ENCODE results near the gene TIGD6.
A peak's percentile ranks its signal among the peaks of the same experiment; 100 is the strongest.

Gene TIGD6

DNA sequence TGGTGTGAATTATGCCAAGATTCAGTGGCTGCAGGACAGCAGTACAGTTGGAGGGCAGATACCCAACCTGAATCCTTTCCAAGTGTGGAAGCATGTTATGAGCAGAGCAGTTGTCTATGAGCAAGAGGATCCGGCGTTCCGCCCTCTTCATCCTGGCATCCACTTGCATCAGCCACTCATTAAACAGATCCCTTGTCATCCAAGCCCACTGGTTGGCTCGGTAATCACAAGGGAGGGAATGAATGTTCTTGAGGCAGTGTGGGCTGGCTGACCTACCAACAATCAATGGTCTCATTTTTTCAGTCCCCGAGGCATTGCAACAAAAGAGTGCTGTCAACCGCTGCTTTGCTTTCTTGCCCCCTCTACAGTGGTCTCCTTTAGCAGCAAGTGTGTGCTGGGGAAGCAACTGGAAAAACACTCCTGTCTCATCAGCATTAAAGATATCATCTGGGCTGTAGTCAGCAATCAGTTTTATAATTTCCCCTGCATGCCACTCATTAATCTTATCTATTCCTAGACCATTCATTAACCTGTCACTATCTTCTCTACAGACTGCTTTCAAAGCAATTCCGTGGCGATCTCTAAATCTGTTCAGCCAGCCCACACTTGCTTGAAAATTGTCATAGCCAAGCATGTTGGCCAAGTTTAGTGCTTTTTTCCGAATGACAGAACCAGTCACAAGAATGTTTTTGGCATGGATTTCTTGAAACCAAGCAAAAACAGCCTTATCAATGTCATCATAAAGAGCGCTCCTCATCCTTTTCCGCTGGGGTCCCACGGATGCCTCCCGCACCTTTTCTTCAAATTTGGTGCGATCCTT lies 4.9 kb downstream of the TIGD6 start:
- no peaks in the 10 kb centered on the region for H3K9me3 ChIP-seq (ENCODE audit: insufficient read depth, low read length)
- no peak overlapping the region for H3K4me3 ChIP-seq (ENCODE audit: insufficient read length, low read depth)
- TF ChIP-seq YY1 (IDR thresholded peaks at IDR 0.05; ENCODE audit: insufficient read depth, insufficient read length), result no peak
- TF ChIP-seq SUZ12 (IDR thresholded peaks at IDR 0.05; ENCODE audit: extremely low read depth, insufficient read depth, insufficient read length), result no peak
- TF ChIP-seq ZNF274 (IDR thresholded peaks at IDR 0.05; ENCODE audit: low read depth, low read length), result no peak
- peaks cover 2% of the 10 kb centered on the region for H3K4me1 ChIP-seq (ENCODE audit: insufficient read depth, insufficient read length)
- H3K27me3 ChIP-seq (ENCODE audit: insufficient read depth, insufficient read length), result no peaks in the 10 kb centered on the region
- H3K36me3 ChIP-seq (ENCODE audit: insufficient read depth, insufficient read length, low read length), result peaks cover 3% of the 10 kb centered on the region
- no peak for DNase-seq (ENCODE audit: low read depth, low spot score)
- H3K9ac ChIP-seq (ENCODE audit: insufficient read length, low read depth), result no peak overlapping the region

GRCh38 chr5:149993471-149993870 lies 7.0 kb downstream of the TIGD6 start:
- Histone ChIP-seq H3K36me3 (ENCODE audit: insufficient read depth, insufficient read length, low read length) (peaks cover 3% of the 10 kb centered on the region), H3K27me3 (ENCODE audit: insufficient read depth, insufficient read length) (no peaks in the 10 kb centered on the region), H3K9me3 (ENCODE audit: insufficient read depth, low read length) (no peaks in the 10 kb centered on the region), H3K4me3 (ENCODE audit: insufficient read length, low read depth) (no peak overlapping the region), H3K4me1 (ENCODE audit: insufficient read depth, insufficient read length) (no peaks in the 10 kb centered on the region), H3K9ac (ENCODE audit: insufficient read length, low read depth) (no peak overlapping the region)
- TF ChIP-seq SUZ12 (IDR thresholded peaks at IDR 0.05; ENCODE audit: extremely low read depth, insufficient read depth, insufficient read length) (no peak), ZNF274 (IDR thresholded peaks at IDR 0.05; ENCODE audit: low read depth, low read length) (no peak), YY1 (IDR thresholded peaks at IDR 0.05; ENCODE audit: insufficient read depth, insufficient read length) (no peak)
- DNase-seq (ENCODE audit: low read depth, low spot score), result no peak

- H3K36me3 ChIP-seq (ENCODE audit: insufficient read depth, insufficient read length, low read length), result peaks cover 3% of the 10 kb centered on the region
- no peaks in the 10 kb centered on the region for H3K4me1 ChIP-seq (ENCODE audit: insufficient read depth, insufficient read length)
- no peak overlapping the region for H3K4me3 ChIP-seq (ENCODE audit: insufficient read length, low read depth)
- no peaks in the 10 kb centered on the region for H3K27me3 ChIP-seq (ENCODE audit: insufficient read depth, insufficient read length)
- H3K9ac ChIP-seq (ENCODE audit: insufficient read length, low read depth), result no peak overlapping the region
- DNase-seq (ENCODE audit: low read depth, low spot score), result peak; percentile 60
- TF ChIP-seq ZNF274 (IDR thresholded peaks at IDR 0.05; ENCODE audit: low read depth, low read length) (no peak), YY1 (IDR thresholded peaks at IDR 0.05; ENCODE audit: insufficient read depth, insufficient read length) (no peak), SUZ12 (IDR thresholded peaks at IDR 0.05; ENCODE audit: extremely low read depth, insufficient read depth, insufficient read length) (no peak)
- H3K9me3 ChIP-seq (ENCODE audit: insufficient read depth, low read length), result no peaks in the 10 kb centered on the region
Observed at GRCh38 chr5:149990518-149991376, 9.7 kb downstream of the TIGD6 start.

- Histone ChIP-seq H3K4me3 (ENCODE audit: insufficient read length, low read depth) (no peak overlapping the region), H3K36me3 (ENCODE audit: insufficient read depth, insufficient read length, low read length) (no peaks in the 10 kb centered on the region)
- TF ChIP-seq ZNF274 (IDR thresholded peaks at IDR 0.05; ENCODE audit: low read depth, low read length) (no peak), SUZ12 (IDR thresholded peaks at IDR 0.05; ENCODE audit: extremely low read depth, insufficient read depth, insufficient read length) (no peak), YY1 (IDR thresholded peaks at IDR 0.05; ENCODE audit: insufficient read depth, insufficient read length) (no peak)
Observed at GRCh38 chr5:149988126-149988525, 12.3 kb downstream of the TIGD6 start.

GRCh38 chr5:149982505-149982904 lies 17.9 kb downstream of the TIGD6 start:
- Histone ChIP-seq H3K9me3 (ENCODE audit: insufficient read depth, low read length) (no peaks in the 10 kb centered on the region), H3K9ac (ENCODE audit: insufficient read length, low read depth) (no peak overlapping the region), H3K27me3 (ENCODE audit: insufficient read depth, insufficient read length) (no peaks in the 10 kb centered on the region), H3K4me3 (ENCODE audit: insufficient read length, low read depth) (no peak overlapping the region), H3K4me1 (ENCODE audit: insufficient read depth, insufficient read length) (no peaks in the 10 kb centered on the region), H3K36me3 (ENCODE audit: insufficient read depth, insufficient read length, low read length) (peaks cover 15% of the 10 kb centered on the region)
- TF ChIP-seq YY1 (IDR thresholded peaks at IDR 0.05; ENCODE audit: insufficient read depth, insufficient read length) (no peak), ZNF274 (IDR thresholded peaks at IDR 0.05; ENCODE audit: low read depth, low read length) (no peak), SUZ12 (IDR thresholded peaks at IDR 0.05; ENCODE audit: extremely low read depth, insufficient read depth, insufficient read length) (no peak)
- DNase-seq (ENCODE audit: low read depth, low spot score), result no peak

More at GRCh38 chr5:149988126-149988525, 12.3 kb downstream of the TIGD6 start:
- no peak overlapping the region for H3K9ac ChIP-seq (ENCODE audit: insufficient read length, low read depth)
- H3K4me1 ChIP-seq (ENCODE audit: insufficient read depth, insufficient read length), result no peaks in the 10 kb centered on the region
- DNase-seq (ENCODE audit: low read depth, low spot score), result no peak
- H3K27me3 ChIP-seq (ENCODE audit: insufficient read depth, insufficient read length), result no peaks in the 10 kb centered on the region
- no peaks in the 10 kb centered on the region for H3K9me3 ChIP-seq (ENCODE audit: insufficient read depth, low read length)

DNA sequence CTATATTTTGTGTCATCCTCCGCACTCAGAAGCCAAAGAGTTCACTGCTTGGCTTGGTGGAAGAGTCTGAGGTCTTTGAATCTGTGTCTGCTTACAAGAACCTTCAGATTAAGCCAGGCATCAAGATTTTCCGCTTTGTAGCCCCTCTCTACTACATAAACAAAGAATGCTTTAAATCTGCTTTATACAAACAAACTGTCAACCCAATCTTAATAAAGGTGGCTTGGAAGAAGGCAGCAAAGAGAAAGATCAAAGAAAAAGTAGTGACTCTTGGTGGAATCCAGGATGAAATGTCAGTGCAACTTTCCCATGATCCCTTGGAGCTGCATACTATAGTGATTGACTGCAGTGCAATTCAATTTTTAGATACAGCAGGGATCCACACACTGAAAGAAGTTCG lies 19.2 kb downstream of the TIGD6 start:
- Histone ChIP-seq H3K4me3 (ENCODE audit: insufficient read length, low read depth) (no peak overlapping the region), H3K4me1 (ENCODE audit: insufficient read depth, insufficient read length) (no peaks in the 10 kb centered on the region), H3K9ac (ENCODE audit: insufficient read length, low read depth) (no peak overlapping the region), H3K9me3 (ENCODE audit: insufficient read depth, low read length) (no peaks in the 10 kb centered on the region), H3K27me3 (ENCODE audit: insufficient read depth, insufficient read length) (no peaks in the 10 kb centered on the region), H3K36me3 (ENCODE audit: insufficient read depth, insufficient read length, low read length) (peaks cover 15% of the 10 kb centered on the region)
- DNase-seq (ENCODE audit: low read depth, low spot score), result no peak
- TF ChIP-seq ZNF274 (IDR thresholded peaks at IDR 0.05; ENCODE audit: low read depth, low read length), result no peak
- TF ChIP-seq SUZ12 (IDR thresholded peaks at IDR 0.05; ENCODE audit: extremely low read depth, insufficient read depth, insufficient read length), result no peak
- TF ChIP-seq YY1 (IDR thresholded peaks at IDR 0.05; ENCODE audit: insufficient read depth, insufficient read length), result no peak

GRCh38 chr5:149979896-149980295 lies 20.6 kb downstream of the TIGD6 start:
- Histone ChIP-seq H3K9ac (ENCODE audit: insufficient read length, low read depth) (no peak overlapping the region), H3K9me3 (ENCODE audit: insufficient read depth, low read length) (no peaks in the 10 kb centered on the region), H3K4me1 (ENCODE audit: insufficient read depth, insufficient read length) (no peaks in the 10 kb centered on the region), H3K4me3 (ENCODE audit: insufficient read length, low read depth) (no peak overlapping the region), H3K36me3 (ENCODE audit: insufficient read depth, insufficient read length, low read length) (peaks cover 15% of the 10 kb centered on the region), H3K27me3 (ENCODE audit: insufficient read depth, insufficient read length) (no peaks in the 10 kb centered on the region)
- TF ChIP-seq ZNF274 (IDR thresholded peaks at IDR 0.05; ENCODE audit: low read depth, low read length), result no peak
- no peak for TF ChIP-seq SUZ12 (IDR thresholded peaks at IDR 0.05; ENCODE audit: extremely low read depth, insufficient read depth, insufficient read length)
- TF ChIP-seq YY1 (IDR thresholded peaks at IDR 0.05; ENCODE audit: insufficient read depth, insufficient read length), result no peak
- no peak for DNase-seq (ENCODE audit: low read depth, low spot score)

Data from NT2/D1 (cell line).